GM21390 (cell line): Measurements from ENCODE around the gene ENO2.

Experiments used
- ATAC-seq: cut with Tn5 transposase; IDR thresholded peaks from one replicate; pipeline ENCODE4 v1.9.1; 2021; ENCODE audit not compliant: unreplicated experiment

Gene ENO2

DNA sequence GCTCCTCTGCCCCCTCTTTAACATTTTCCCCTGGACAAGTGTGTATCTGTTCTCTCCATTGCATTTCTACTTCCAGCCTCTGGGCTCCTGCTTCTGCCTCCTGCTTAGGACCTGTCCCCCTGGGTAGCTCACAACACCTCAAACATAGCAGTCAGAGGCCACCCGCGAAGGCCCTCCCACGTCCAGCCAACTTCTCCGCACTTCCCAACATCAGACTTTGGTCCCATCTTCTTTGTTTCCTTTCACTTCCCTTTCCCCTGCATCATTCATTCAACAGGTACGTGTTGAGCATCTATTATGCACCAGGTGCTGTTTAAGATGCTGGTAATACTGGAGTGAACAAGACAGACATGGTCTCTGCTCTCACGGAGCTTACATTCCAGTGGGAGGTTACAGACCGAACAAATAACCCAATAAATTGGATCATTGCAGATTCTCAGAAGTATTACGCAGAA lies 32.6 kb downstream of the ENO2 start:
- no peak for ATAC-seq

GRCh38 chr12:6947615-6948014 lies 33.2 kb downstream of the ENO2 start:
- ATAC-seq: no peak

DNA sequence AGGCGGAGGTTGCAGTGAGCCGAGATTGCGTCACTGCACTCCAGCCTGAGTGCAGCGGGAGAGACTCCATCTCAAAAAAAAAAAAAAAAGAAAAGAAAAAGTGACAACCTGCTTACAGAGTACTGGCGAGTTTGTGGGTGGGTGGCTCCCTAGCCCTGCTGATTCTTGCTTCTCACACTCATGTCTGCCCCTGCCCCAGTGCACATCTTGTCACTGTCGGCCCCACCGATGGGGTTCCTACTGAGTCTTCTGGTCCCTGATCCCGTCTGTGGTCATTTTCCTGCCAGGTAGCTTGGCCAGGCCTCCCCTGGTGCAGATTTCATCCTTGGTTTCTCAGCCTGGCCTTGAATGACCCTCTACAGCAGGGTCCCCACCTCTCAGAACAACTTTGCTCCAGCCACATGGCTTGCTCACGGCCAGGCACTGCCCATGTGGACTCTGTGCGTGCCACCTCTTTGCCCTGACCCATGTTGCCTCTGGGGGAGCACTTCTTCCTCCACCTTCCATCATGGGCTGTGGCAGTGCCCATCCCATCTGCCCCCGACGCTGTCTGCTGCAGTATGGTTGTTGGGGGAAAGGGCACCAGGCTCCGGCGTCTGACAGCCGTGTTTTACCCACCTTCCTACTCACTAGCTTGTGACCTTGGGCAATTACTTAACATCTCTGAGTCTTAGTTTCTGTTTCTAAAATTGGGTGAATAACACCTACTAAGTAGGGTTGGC lies 34.7 kb downstream of the ENO2 start:
- no peak for ATAC-seq

GRCh38 chr12:6950401-6950801 lies 36.0 kb downstream of the ENO2 start:
- ATAC-seq: no peak

- no peak for ATAC-seq
These were observed 36.6 kb downstream of the ENO2 start, which contains the start of gene PTPN6 for GRCh38 chr12:6950811-6951540. Gene PTPN6, plus strand, starts transcription at chr12:6951356. Its CDS starts 157 bp downstream, at chr12:6951513.

- no peak for ATAC-seq
These were observed 37.3 kb downstream of the ENO2 start for GRCh38 chr12:6951551-6952120.

DNA sequence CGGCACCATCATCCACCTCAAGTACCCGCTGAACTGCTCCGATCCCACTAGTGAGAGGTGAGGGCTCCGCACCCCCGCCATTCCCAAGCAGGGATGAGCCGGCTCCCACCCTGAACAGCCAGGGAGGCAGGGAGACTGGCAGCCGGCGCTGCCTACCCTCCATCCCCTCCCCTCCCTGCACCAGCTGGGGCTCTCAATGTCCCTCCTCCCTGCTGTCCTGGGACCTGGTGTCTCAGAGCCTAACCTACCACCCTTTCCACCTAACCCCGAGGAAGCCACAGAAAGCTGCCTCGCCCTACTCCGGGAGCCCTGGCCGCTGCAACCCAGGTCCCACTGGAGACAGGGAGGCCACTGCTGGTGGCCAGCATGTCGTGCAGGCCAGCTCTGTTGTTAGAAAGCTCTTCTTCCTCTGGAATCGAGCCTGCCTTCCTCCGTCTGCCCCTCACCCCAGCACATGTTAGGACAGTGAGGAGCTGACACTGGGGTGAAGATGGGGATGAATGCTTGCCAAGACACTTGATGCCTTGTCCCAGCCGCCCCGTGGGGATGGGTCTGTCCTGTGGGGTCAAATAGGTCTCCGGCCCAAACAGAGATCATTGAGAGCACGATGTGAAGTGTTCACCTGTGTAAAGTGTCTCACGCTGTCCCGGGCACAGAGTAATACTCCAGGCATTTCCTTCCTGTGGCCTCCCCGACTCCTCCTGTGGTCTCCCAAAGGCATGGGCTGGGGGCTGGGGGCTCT lies 37.9 kb downstream of the ENO2 start:
- ATAC-seq: no peak

DNA sequence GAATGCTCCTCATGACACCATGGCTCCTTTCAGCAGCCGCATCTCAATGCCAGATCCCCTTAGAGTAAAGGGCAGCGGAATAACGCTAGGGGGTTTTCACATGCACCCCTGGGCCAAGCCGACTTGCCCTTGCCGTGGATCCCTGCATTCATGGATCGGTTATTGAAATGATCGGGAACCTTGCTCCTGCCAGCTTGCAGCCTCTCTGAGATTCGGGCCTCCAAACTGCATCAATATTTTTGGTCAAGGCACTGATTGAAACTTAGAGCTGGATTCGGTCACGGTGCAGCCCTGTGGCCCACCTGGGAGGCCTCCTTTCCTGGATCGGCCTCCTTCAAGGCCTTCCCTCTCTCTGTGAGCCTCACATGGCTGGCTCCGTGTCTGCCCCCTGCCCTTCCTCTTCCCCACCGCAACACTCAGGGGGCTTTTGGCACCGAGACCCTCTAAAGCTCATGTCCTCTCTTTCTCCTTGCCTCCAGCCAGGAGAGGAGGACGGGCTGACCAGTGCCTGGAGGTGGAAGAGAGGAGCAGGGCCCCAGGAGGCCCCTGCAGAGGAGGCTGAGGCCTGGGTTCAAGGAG lies 38.6 kb downstream of the ENO2 start:
- ATAC-seq: no peak

DNA sequence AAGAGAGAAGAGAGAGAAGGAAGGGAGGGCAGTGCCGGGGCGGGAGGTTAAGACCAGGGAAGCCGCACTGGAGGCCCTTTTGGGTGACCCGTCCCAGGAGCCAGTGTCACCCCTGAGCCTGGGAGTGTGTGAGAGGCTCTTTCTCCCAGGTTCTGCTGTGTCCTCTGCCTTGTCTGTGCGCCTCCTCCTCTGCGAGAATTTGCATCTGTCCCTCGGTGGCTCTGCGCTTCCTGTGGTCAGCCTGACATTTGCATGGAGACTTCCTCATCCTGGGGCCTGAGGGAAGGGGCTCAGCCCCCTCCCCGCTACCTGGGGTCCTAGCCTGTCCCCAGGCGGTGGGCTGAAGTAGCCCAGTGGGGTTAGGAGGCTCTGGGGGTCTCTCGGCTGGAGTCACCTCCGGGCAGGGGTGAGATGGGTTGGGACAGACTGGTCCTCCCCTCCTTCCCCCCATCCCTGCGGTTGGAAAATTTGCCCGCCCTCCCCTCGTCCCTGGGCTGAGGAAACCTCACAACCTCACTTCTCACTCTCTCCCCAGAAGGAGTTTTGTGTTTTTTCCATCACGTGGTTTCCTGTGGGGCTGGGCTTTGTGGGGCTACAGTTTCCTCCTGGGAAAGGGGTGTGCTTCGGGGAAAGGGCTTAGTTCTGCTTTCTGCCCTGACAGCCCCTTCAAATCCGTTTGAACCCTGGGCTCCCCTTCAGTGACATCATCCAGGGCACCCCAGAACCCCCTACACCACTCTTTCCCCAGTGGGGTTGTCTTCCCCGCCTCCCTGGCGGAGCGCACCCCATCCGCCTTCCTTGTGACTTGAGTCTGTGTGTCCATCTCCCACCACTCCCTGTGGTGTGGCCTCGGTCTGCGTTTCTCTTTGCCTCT lies 39.3 kb downstream of the ENO2 start:
- ATAC-seq: peak; percentile 45

DNA sequence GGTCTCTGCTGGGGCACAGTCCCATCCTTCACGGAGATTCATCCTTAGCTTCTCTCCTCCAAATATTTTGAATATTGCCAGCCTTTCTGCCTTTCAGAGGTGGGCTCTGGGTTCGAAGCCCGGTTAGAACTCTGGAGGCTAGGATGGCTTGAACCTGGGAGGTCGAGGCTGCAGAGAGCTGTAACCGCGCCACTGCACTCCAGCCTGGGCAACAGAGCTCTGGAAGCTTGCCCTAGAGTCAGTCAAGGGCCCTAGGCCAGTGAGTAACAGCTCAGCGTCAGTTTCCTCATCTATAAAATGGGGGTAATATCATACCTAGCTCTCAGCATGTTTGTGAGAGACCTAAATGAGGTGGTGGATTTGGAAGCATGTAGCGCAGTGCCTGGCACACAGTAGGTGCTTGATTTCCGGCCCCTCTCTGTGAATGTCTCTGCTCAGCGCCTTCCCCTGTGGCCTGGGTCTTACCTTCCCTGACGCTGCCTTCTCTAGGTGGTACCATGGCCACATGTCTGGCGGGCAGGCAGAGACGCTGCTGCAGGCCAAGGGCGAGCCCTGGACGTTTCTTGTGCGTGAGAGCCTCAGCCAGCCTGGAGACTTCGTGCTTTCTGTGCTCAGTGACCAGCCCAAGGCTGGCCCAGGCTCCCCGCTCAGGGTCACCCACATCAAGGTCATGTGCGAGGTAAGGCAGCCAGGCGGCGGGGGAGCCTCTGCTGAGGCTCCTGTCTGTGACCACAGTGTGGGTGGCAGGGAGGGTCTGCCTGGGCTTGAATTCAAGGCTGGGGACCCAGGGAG lies 40.1 kb downstream of the ENO2 start:
- no peak for ATAC-seq

DNA sequence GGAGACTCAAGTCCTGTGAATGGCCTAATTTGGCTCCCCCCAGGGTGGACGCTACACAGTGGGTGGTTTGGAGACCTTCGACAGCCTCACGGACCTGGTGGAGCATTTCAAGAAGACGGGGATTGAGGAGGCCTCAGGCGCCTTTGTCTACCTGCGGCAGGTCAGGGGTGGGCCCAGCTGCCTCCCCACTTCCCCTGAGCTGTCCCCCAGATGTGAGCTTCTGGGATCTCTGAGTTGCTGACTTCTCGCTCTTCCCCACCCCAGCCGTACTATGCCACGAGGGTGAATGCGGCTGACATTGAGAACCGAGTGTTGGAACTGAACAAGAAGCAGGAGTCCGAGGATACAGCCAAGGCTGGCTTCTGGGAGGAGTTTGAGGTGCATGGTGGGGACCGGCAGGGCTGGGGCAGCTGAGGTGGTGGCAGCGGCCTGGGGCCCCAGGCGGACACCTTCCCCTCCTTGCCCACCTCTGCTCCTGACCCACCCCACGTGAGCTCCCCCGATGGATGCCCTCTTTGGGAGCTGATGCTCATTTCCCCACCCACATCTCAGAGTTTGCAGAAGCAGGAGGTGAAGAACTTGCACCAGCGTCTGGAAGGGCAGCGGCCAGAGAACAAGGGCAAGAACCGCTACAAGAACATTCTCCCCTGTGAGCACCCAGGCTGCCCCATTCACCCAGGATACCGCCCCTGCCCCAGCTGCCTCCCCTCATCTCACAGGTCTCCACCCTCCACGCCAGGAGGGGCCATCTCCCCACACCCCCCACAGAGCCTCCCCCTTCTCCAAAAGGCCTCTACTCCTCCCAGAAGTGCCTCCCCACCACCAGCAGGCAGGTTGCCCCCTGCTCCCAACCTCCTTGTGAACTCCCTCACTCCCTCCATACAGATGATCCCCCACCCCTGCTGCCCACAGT lies 41.0 kb downstream of the ENO2 start:
- ATAC-seq: no peak

DNA sequence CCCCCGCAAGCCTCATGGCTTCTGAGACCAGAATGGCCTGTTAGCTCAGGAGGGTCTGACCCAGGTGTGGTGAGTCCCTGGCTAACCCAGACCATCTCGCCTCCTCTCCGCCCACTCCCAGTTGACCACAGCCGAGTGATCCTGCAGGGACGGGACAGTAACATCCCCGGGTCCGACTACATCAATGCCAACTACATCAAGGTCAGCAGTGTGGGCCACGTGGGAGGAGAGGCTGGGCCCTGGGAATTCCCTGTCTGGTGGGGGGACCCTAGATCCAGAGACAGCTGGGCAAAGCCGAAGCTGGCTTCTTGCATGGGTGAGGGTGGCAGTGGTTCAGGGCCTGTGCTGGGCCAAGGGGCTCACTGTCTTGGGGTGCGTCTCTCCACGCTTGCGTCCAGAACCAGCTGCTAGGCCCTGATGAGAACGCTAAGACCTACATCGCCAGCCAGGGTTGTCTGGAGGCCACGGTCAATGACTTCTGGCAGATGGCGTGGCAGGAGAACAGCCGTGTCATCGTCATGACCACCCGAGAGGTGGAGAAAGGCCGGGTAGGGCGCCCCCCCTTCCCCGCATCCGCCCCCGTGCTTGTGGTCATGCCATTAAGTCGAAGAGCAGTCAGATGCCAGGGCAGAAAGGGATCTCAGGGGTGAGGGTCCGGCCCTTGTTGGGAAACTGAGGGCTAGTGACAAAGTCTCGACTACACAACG lies 41.8 kb downstream of the ENO2 start:
- no peak for ATAC-seq

DNA sequence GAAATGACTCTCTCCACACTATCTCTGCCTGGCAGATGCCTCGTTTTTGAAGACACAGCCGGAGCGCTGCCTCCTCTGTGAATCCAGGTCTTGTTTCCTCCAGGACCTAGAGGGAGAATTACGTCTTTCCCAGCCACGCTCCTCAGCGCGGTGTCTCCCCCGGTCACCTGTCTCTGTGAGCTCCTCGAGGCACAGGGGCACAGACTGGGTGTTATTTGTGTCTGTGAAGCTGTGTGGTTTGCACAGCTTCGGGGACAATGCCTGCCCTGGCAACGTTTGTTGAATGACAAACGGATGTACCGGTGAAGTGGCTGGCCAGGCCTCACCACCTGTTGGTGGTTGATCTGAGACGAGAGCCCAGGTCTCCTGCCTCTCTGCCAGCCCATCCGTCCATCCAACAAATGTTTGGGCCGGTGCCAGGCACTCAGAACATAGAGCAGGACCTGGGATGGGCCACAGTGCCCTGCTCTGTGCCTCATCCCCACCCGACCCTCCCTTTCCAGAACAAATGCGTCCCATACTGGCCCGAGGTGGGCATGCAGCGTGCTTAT lies 42.8 kb downstream of the ENO2 start:
- ATAC-seq: no peak

DNA sequence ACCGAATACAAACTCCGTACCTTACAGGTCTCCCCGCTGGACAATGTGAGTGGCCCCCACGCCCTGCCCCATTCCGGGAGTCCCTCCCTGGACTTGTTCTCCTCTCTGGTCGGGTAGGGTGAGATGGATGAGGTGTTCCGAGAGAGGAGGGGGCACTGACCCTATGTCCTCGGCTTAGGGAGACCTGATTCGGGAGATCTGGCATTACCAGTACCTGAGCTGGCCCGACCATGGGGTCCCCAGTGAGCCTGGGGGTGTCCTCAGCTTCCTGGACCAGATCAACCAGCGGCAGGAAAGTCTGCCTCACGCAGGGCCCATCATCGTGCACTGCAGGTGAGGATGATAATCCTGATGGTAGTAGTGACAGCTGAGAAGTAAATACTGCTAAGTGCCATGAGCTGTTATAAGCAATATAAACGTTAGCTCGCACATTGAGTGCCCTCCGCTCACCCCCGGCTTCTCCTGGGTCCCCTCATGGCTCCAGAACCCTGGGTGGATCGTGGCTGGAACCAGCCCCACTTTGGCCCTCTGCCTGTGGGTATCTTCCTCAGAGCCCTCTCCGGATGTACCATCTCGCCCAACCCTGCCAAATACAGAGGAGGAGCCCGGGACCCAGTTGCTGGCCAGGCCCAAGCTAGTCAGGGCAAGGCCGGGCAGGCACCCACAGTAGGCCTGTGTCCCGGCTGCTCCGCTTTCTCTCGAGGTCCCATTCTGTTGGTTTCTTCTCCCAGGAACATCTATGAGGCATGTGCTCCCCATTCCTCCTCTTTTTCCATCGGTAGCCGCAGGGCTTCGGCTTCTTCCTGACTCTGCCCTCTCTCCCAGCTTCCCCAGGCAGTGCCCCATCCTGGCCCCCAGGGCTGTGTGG lies 43.6 kb downstream of the ENO2 start:
- ATAC-seq: no peak

- no peak for ATAC-seq
These were observed 44.3 kb downstream of the ENO2 start for GRCh38 chr12:6958609-6959057.

DNA sequence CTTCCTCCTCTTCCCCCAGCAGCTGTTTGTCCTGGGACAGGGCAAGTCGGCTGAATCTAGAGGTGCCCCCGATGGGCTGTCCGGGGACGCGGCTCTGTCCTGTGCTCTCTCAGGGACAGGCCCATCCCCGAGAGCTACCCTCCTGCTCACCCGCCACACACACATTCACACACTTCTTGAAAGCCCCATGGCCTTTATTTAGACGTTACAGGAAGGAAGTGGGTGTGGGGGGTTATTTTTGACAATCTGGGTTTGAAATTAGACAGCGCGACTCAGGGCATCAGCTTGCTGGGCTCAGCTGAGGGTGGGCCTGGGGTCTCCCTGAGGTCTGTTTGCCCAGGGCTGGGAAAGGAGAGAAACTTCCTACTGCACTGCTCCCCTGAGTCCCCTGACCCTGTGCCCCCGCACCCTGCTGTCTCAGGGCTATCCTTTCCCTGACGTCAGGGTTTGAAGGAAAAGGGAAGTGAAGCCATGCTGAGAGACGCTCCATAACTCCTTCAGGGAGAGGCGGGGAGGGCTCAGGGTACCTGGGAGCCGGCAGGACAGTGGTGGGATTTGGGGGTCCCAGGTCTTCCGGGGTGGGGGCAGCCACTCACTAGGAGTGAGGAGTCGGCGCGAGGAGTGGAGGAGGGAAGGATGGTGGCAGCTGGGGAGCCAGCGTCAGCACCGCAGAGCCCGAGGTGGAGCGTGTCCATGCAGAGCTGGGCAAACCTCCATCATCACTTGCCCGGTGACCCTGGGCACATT lies 44.9 kb downstream of the ENO2 start:
- ATAC-seq: peak; percentile 50
